ENCODE measurements around the gene CA10. TPM values are rescaled to one million over a fixed set of nuclear protein-coding genes. Genes with fewer than 3 reads are reported as not detected.

Gene CA10
- total and polyA plus RNA-seq, 2 experiments from 2014 or later = 0.92 to 1.5 TPM

- TF ChIP-seq ETS1 (IDR thresholded peaks at IDR 0.05) = no peak
- no peak for TF ChIP-seq JUNB (IDR thresholded peaks at IDR 0.05; ENCODE audit: unreplicated experiment)
- TF ChIP-seq EZH2 (IDR thresholded peaks at IDR 0.05; ENCODE audit: low read depth, unreplicated experiment) = no peak
- no peak for TF ChIP-seq REST (IDR thresholded peaks at IDR 0.05; ENCODE audit: unreplicated experiment)
- TF ChIP-seq POLR2AphosphoS5 (IDR thresholded peaks at IDR 0.05; ENCODE audit: low read depth) = no peak
- no peak for TF ChIP-seq CTCF (conservative IDR thresholded peaks at IDR 0.05; ENCODE audit: low read depth in 2 of 2)
- TF ChIP-seq NANOG (IDR thresholded peaks at IDR 0.05; ENCODE audit: borderline replicate concordance) = no peak
Measured at GRCh38 chr17:52160136-52160567, 1.6 kb upstream of the CA10 start (continued).

GRCh38 chr17:52159246-52160135, 977 bp upstream of the CA10 start:
- peak; percentile 60 for TF ChIP-seq EZH2 (IDR thresholded peaks at IDR 0.05; ENCODE audit: low read depth, unreplicated experiment)
- TF ChIP-seq ZNF114 (CRISPR knock-in tag; IDR thresholded peaks at IDR 0.05) = no peak
- no peaks in the 10 kb centered on the region for H3K36me3 ChIP-seq (ENCODE audit: insufficient read depth)
- H3F3A ChIP-seq (replicated peaks; ENCODE audit: low read depth) = 0 out of 2 replicates have a peak, but pooled peaks cover 3% of the 10 kb centered on the region
- no peak overlapping the region for H3K27ac ChIP-seq (ENCODE audit: low read depth)
- Mint-ChIP-seq H3K27me3 (ENCODE audit: insufficient read depth, low read depth, poor library complexity) (peaks cover 43% of the 10 kb centered on the region), H3K36me3 (ENCODE audit: low read depth) (no peaks in the 10 kb centered on the region), H3K27ac (no peak overlapping the region), H3K9me3 (no peaks in the 10 kb centered on the region), H3K4me1 (peaks cover 24% of the 10 kb centered on the region), H3K4me3 (peak overlapping the region; percentile 77)
- no peaks in the 10 kb centered on the region for H3K79me2 ChIP-seq (replicated peaks; ENCODE audit: insufficient read depth)
- peak overlapping the region; percentile 94 for H3K4me2 ChIP-seq
- H4K20me1 ChIP-seq (replicated peaks; ENCODE audit: insufficient read depth) = no peaks in the 10 kb centered on the region; the same call in 1 of the 2 replicates
- ATAC-seq (peak; percentile 6), DNase-seq (ENCODE audit: low spot score) (peak; percentile 22)
- peak overlapping the region; percentile 99 for H2AFZ ChIP-seq
- H3K4me1 ChIP-seq (ENCODE audit: insufficient read depth) = peaks cover 4% of the 10 kb centered on the region; the same call in 1 of the 2 replicates
- peaks cover 60% of the 10 kb centered on the region for H3K27me3 ChIP-seq (ENCODE audit: insufficient read depth)
- no peaks in the 10 kb centered on the region for H3K9me2 ChIP-seq (ENCODE audit: insufficient read depth)
- H3K4me3 ChIP-seq = peak overlapping the region; percentile 80

Measured in GM23338 (cell line).